H1 (cell line): ENCODE measurements around the gene CRTAC1. TPM values are rescaled to one million over a fixed set of nuclear protein-coding genes. Genes with fewer than 3 reads are reported as not detected.

ENCODE experiments used
- CTCF ChIA-PET: fragments of 300-600 bp; sonication (Branson Sonifier 250); formaldehyde crosslinking; loops from one replicate; lab custom pipeline; 2021; ENCODE audit not compliant: partially characterized antibody; lab: Charles Lee
- POLR2A ChIA-PET: fragments of 300-600 bp; sonication (Branson Sonifier 250); formaldehyde crosslinking; loops from one replicate; lab custom pipeline; 2021; ENCODE audit warnings: inconsistent platforms; ENCODE audit not compliant: partially characterized antibody; lab: Charles Lee
- DNase-seq, 2 experiments: peaks; one replicate each; pipeline versions ENCODE4 v3.0.0 to v3.0.0-alpha.2; 2010 to 2022; ENCODE audit warnings: low spot score in 2 of 2, low read depth in 1 of 2, mixed read lengths in 1 of 2
- FAIRE-seq: peaks from 2 replicates; lab custom pipeline; 2011; peaks lifted over from hg19 to GRCh38; lab: Jason Lieb, UNC
- H2AFZ ChIP-seq: 2 replicates; pipeline ENCODE4 v1.8.1; 2012; ENCODE audit warnings: low read length, inconsistent platforms
- H2AK5ac ChIP-seq: 2 replicates; pipeline ENCODE4 v1.6.1; 2013; ENCODE audit warnings: low read depth, low read length
- H2BK120ac ChIP-seq: replicated peaks from 2 replicates; pipeline ENCODE3; 2013; ENCODE audit warnings: low read depth, low read length, inconsistent platforms
- H2BK12ac ChIP-seq: 2 replicates; pipeline ENCODE4 v1.6.1; 2013; ENCODE audit warnings: low read depth, low read length
- H2BK15ac ChIP-seq: 2 replicates; pipeline ENCODE4 v1.6.1; 2013; ENCODE audit warnings: low read length
- H2BK20ac ChIP-seq: 2 replicates; pipeline ENCODE4 v1.6.1; 2013; ENCODE audit warnings: low read length
- H2BK5ac ChIP-seq: 2 replicates; pipeline ENCODE4 v1.6.1; 2013; ENCODE audit warnings: low read depth, low read length
- H3K14ac ChIP-seq: 2 replicates; pipeline ENCODE4 v1.6.1; 2013; ENCODE audit warnings: inconsistent platforms; ENCODE audit not compliant: insufficient read length
- H3K18ac ChIP-seq: 2 replicates; pipeline ENCODE4 v1.6.1; 2013; ENCODE audit warnings: low read length; ENCODE audit errors: extremely low read depth
- H3K23ac ChIP-seq: 2 replicates; pipeline ENCODE4 v1.6.1; 2013; ENCODE audit warnings: inconsistent platforms; ENCODE audit not compliant: insufficient read length
- H3K23me2 ChIP-seq: 2 replicates; pipeline ENCODE4 v1.6.1; 2013; ENCODE audit warnings: low read depth, low read length
- H3K27ac ChIP-seq: 2 replicates; pipeline ENCODE4 v1.6.1; 2011; ENCODE audit warnings: low read depth, low read length, inconsistent platforms
- H3K27me3 ChIP-seq, 4 experiments: replicated peaks in 1 of 4; 1 replicate in 1 of 4; 2 replicates in 3 of 4; pipeline versions ENCODE4 v1.6.1 to v1.8.1; 2011 to 2013; ENCODE audit warnings: low read length in 3 of 4, mild to moderate bottlenecking in 3 of 4, inconsistent platforms in 2 of 4, mixed read lengths in 2 of 4, moderate library complexity in 1 of 4; ENCODE audit not compliant: control insufficient read depth in 3 of 4, insufficient read depth in 3 of 4; ENCODE audit errors: extremely low read depth in 1 of 4
- H3K36me3 ChIP-seq, 4 experiments: 2 replicates each; pipeline versions ENCODE4 v1.6.1 to v1.8.1; 2011 to 2013; ENCODE audit warnings: mild to moderate bottlenecking in 4 of 4, low read length in 3 of 4, moderate library complexity in 2 of 4, control low read depth in 1 of 4, inconsistent platforms in 1 of 4; ENCODE audit not compliant: insufficient read depth in 4 of 4, control insufficient read depth in 2 of 4
- H3K4ac ChIP-seq: replicated peaks from 2 replicates; pipeline ENCODE3; 2013; ENCODE audit warnings: low read length, low read depth, mixed read lengths, inconsistent platforms; ENCODE audit not compliant: insufficient read length
- H3K4me1 ChIP-seq, 4 experiments: replicated peaks in 1 of 4; 1 replicate in 1 of 4; 2 replicates in 3 of 4; pipeline versions ENCODE4 v1.6.1 to v1.8.1; 2011 to 2013; ENCODE audit warnings: low read length in 3 of 4, inconsistent platforms in 2 of 4, mixed read lengths in 1 of 4; ENCODE audit not compliant: insufficient read depth in 4 of 4, control insufficient read depth in 3 of 4
- H3K4me2 ChIP-seq, 2 experiments: 2 replicates each; pipeline versions ENCODE4 v1.6.1 to v1.8.1; 2011 to 2013; ENCODE audit warnings: low read depth in 2 of 2, low read length in 2 of 2, control low read depth in 1 of 2, inconsistent platforms in 1 of 2, mild to moderate bottlenecking in 1 of 2; ENCODE audit not compliant: insufficient read depth in 1 of 2
- H3K4me3 ChIP-seq, 4 experiments: fragments of 200-600, 300-600 bp in 1 of 4; sonication (generic), shearing (Covaris generic), sonication (Bioruptor Twin) in 1 of 4; 2 replicates each; pipeline versions ENCODE4 v1.5.1 to v1.8.1; 2011 to 2016; ENCODE audit warnings: low read length in 4 of 4, low read depth in 3 of 4, control low read depth in 2 of 4, inconsistent platforms in 2 of 4, mild to moderate bottlenecking in 2 of 4, mixed read lengths in 1 of 4, moderate library complexity in 1 of 4; ENCODE audit not compliant: insufficient read depth in 2 of 4; ENCODE audit errors: extremely low read depth in 1 of 4
- H3K56ac ChIP-seq: replicated peaks from 2 replicates; pipeline ENCODE3; 2013; ENCODE audit warnings: low read depth, mild to moderate bottlenecking, mixed read lengths, low read length, inconsistent platforms; ENCODE audit not compliant: insufficient read length
- H3K79me1 ChIP-seq: 2 replicates; pipeline ENCODE4 v1.6.1; 2013; ENCODE audit warnings: low read depth, low read length, control low read depth
- H3K79me2 ChIP-seq, 2 experiments: 2 replicates each; pipeline versions ENCODE4 v1.6.1 to v1.8.1; 2012 to 2013; ENCODE audit warnings: low read length in 2 of 2, mild to moderate bottlenecking in 2 of 2, inconsistent platforms in 1 of 2; ENCODE audit not compliant: insufficient read depth in 2 of 2, control insufficient read depth in 1 of 2
- H3K9ac ChIP-seq, 4 experiments: replicated peaks in 1 of 4; 1 replicate in 1 of 4; 2 replicates in 3 of 4; pipeline versions ENCODE4 v1.6.1 to v1.8.1; 2011 to 2013; ENCODE audit warnings: low read depth in 3 of 4, low read length in 3 of 4, control low read depth in 2 of 4, mild to moderate bottlenecking in 2 of 4, moderate library complexity in 2 of 4, inconsistent platforms in 1 of 4; ENCODE audit errors: extremely low read depth in 1 of 4
- H3K9me3 ChIP-seq, 2 experiments: 2 replicates each; pipeline versions ENCODE4 v1.6.1 to v1.8.1; 2012 to 2013; ENCODE audit warnings: mild to moderate bottlenecking in 2 of 2, moderate library complexity in 2 of 2, control low read depth in 1 of 2, inconsistent platforms in 1 of 2, low read depth in 1 of 2, low read length in 1 of 2, mixed read lengths in 1 of 2; ENCODE audit not compliant: insufficient read depth in 2 of 2
- H4K20me1 ChIP-seq, 2 experiments: replicated peaks in 1 of 2; 2 replicates each; pipeline versions ENCODE3 to v1.8.1; 2011 to 2013; ENCODE audit warnings: inconsistent platforms in 2 of 2, low read length in 2 of 2, mild to moderate bottlenecking in 1 of 2; ENCODE audit not compliant: insufficient read depth in 2 of 2, control insufficient read depth in 1 of 2
- H4K5ac ChIP-seq: 2 replicates; pipeline ENCODE4 v1.6.1; 2013; ENCODE audit warnings: low read length, low read depth, mixed read lengths, inconsistent platforms; ENCODE audit not compliant: insufficient read length
- H4K8ac ChIP-seq: 2 replicates; pipeline ENCODE4 v1.8.0; 2013; ENCODE audit warnings: mild to moderate bottlenecking, moderate library complexity, low read length, inconsistent platforms; ENCODE audit not compliant: insufficient read depth; ENCODE audit errors: extremely low read depth
- H4K91ac ChIP-seq: replicated peaks from 2 replicates; pipeline ENCODE3; 2013; ENCODE audit warnings: low read length, mixed read lengths, inconsistent platforms; ENCODE audit not compliant: insufficient read length
- KDM5A ChIP-seq: fragments of 200-600 bp; IDR thresholded peaks from 2 replicates; pipeline ENCODE4 v1.7.1; 2012; ENCODE audit warnings: mild to moderate bottlenecking, low read length, inconsistent platforms, mixed read lengths
- SIRT6 ChIP-seq: IDR thresholded peaks from one replicate; pipeline ENCODE4 v1.7.1; 2012; ENCODE audit warnings: low read length, inconsistent platforms
- SP1 ChIP-seq: IDR thresholded peaks from 2 replicates; pipeline ENCODE4 v1.6.1; 2011; ENCODE audit warnings: low read depth, low read length
- SP4 ChIP-seq: IDR thresholded peaks from 2 replicates; pipeline ENCODE4 v1.6.1; 2012; ENCODE audit warnings: low read length, inconsistent platforms
- TEAD4 ChIP-seq: IDR thresholded peaks from 2 replicates; pipeline ENCODE4 v1.6.1; 2012; ENCODE audit warnings: low read depth, low read length, inconsistent platforms, mixed read lengths
- polyA plus RNA-seq, 7 experiments: library from polyadenylated mRNA; depleted of rRNA in 3 of 7; stranded (reverse) in 5 of 7; unstranded in 2 of 7; fragments of >200 nt in 5 of 7; fragments of 200-250 nt in 2 of 7; gene quantifications; 1 replicate in 5 of 7; 2 replicates in 1 of 7; 4 replicates in 1 of 7; pipeline versions ENCODE4 v1.2.1 to v1.2.3, GENCODE V29; 2011 to 2013; ENCODE audit warnings: missing spikeins in 2 of 7, mixed read lengths in 2 of 7
- total RNA-seq: library from RNA; stranded (reverse); fragmentation: NEBNext Ultra II Directional; extraction: Animal tissue kit (Norgen Biotek cat#: 25700); gene quantifications from 2 replicates; pipeline ENCODE4 v1.2.1, GENCODE V29; 2021

CRTAC1 gene
- total and polyA plus RNA-seq, 2 of the 8 experiments (the other 6 are each of a cell fraction or from before 2014, with no cell fraction given), result 0.91 to 1.2 TPM

- H3K79me2 ChIP-seq, result no peaks in the 10 kb centered on the region
- no peak overlapping the region for H2BK15ac ChIP-seq
- H3K79me1 ChIP-seq, result no peaks in the 10 kb centered on the region
- H3K27ac ChIP-seq, result no peak overlapping the region
- H2BK120ac ChIP-seq, result no peak overlapping the region
- no peak overlapping the region for H2BK20ac ChIP-seq
- H3K9me3 ChIP-seq, result peaks cover 0 to 5% of the 10 kb centered on the region in 2 experiments; a peak in 1 of 4 replicates
- no peak overlapping the region for H2AK5ac ChIP-seq
- H3K4me2 ChIP-seq, result no peak overlapping the region
- H3K23me2 ChIP-seq, result no peaks in the 10 kb centered on the region; the same call in 1 of the 2 replicates
- FAIRE-seq (no peak), DNase-seq (no peak)
- H3K9ac ChIP-seq, result no peak overlapping the region
- ChIA-PET POLR2A (no interaction called here), CTCF (no interaction called here)
- H3K4me3 ChIP-seq, result no peak overlapping the region
- H4K91ac ChIP-seq, result no peak overlapping the region
- H4K20me1 ChIP-seq, result no peaks in the 10 kb centered on the region
- no peak overlapping the region for H2BK5ac ChIP-seq
- no peaks in the 10 kb centered on the region; a peak in 1 of 7 replicates for H3K27me3 ChIP-seq
- H2AFZ ChIP-seq, result no peak overlapping the region
- H3K4me1 ChIP-seq, result no peaks in the 10 kb centered on the region
- no peak overlapping the region for H4K5ac ChIP-seq
- no peak overlapping the region for H3K56ac ChIP-seq
- no peak overlapping the region for H3K18ac ChIP-seq
- H2BK12ac ChIP-seq, result no peak overlapping the region
- no peak overlapping the region for H3K23ac ChIP-seq
- H3K36me3 ChIP-seq, result no peaks in the 10 kb centered on the region
- H3K14ac ChIP-seq, result no peak overlapping the region
- TF ChIP-seq SIRT6 (no peak), TEAD4 (no peak), SP4 (no peak), SP1 (no peak), KDM5A (no peak)
- H4K8ac ChIP-seq, result no peak overlapping the region
- H3K4ac ChIP-seq, result no peak overlapping the region
These were observed 85.6 kb downstream of the CRTAC1 start for GRCh38 chr10:97944772-97945171.
